Lung (tissue), 12 donors: ENCODE measurements around the gene CCDC92B. TPM values are rescaled to one million over a fixed set of nuclear protein-coding genes. Genes with fewer than 3 reads are reported as not detected.

ENCODE experiments used
- ATAC-seq: fragments of 200-7000 bp; cut with Tn5 transposase; one replicate; pipeline ENCODE4 v1.9.1; 2020; ENCODE audit warnings: moderate number of reproducible peaks; ENCODE audit not compliant: insufficient read depth, low FRiP score
- DNase-seq, 3 donors: peaks; one replicate each; pipeline ENCODE4 v3.0.0-alpha.2; 2013 to 2017
- H3K27ac ChIP-seq, 2 donors: one replicate each; pipeline ENCODE4 v1.5.1; 2013; ENCODE audit warnings: mild to moderate bottlenecking in 2 of 2, moderate library complexity in 2 of 2, control low read depth in 1 of 2, inconsistent platforms in 1 of 2, low read depth in 1 of 2, low read length in 1 of 2
- H3K27me3 ChIP-seq, 3 donors: one replicate each; pipeline ENCODE4 v1.5.1; 2013; ENCODE audit warnings: low read length in 2 of 3; ENCODE audit not compliant: control insufficient read depth in 3 of 3, insufficient read depth in 3 of 3
- H3K36me3 ChIP-seq, 4 donors: one replicate each; pipeline ENCODE4 v1.5.1; 2013; ENCODE audit warnings: low read length in 4 of 4, mild to moderate bottlenecking in 1 of 4, moderate library complexity in 1 of 4; ENCODE audit not compliant: control insufficient read depth in 4 of 4, insufficient read depth in 4 of 4
- H3K4me1 ChIP-seq, 5 donors: one replicate each; pipeline ENCODE4 v1.5.1; 2013; ENCODE audit warnings: low read length in 5 of 5, mild to moderate bottlenecking in 2 of 5, moderate library complexity in 1 of 5; ENCODE audit not compliant: control insufficient read depth in 5 of 5, insufficient read depth in 5 of 5
- H3K4me3 ChIP-seq: one replicate; pipeline ENCODE4 v1.5.1; 2013; ENCODE audit warnings: mild to moderate bottlenecking, control low read depth, moderate library complexity
- H3K9ac ChIP-seq, 2 donors: one replicate each; pipeline ENCODE4 v1.5.1; 2013; ENCODE audit warnings: low read length in 2 of 2, control low read depth in 1 of 2; ENCODE audit not compliant: insufficient read depth in 1 of 2
- H3K9me3 ChIP-seq, 4 donors: one replicate each; pipeline ENCODE4 v1.5.1; 2013; ENCODE audit warnings: low read length in 3 of 4, mild to moderate bottlenecking in 1 of 4, moderate library complexity in 1 of 4; ENCODE audit not compliant: control insufficient read depth in 4 of 4, insufficient read depth in 3 of 4
- CTCF ChIP-seq: IDR thresholded peaks from 2 replicates; pipeline ENCODE4 v1.5.1; 2012; ENCODE audit warnings: mild to moderate bottlenecking; ENCODE audit errors: control extremely low read depth, extremely low read depth
- WGBS, 2 donors: extraction: QIAGEN DNeasy Blood & Tissue Kit; methylation state at CpG; one replicate each; pipeline ENCODE4 v1.1.7; 2013; 5-methylcytosine and 5-hydroxymethylcytosine counted together
- polyA plus RNA-seq, 2 donors: library from polyadenylated mRNA; stranded (reverse); fragments of 200-250 nt; gene quantifications; one replicate each; pipeline ENCODE4 v1.2.1, GENCODE V29; 2013
- total RNA-seq, 2 donors: library from RNA; depleted of rRNA in 1 of 2; stranded (reverse); fragments of >200 nt in 1 of 2; gene quantifications; one replicate each; pipeline ENCODE4 v1.2.1, GENCODE V29; 2014 to 2021
- donor health status: control.
- donor health status: control.
- donor health status: Bipolar disorder and iron deficiency.
- donor health status: healthy.
- donor health status: DM: yes; HTN: yes; CAD: no.

Gene CCDC92B
- total and polyA plus RNA-seq, 4 donors: 0.03 to 0.89 (median 0.08) TPM

- Histone ChIP-seq H3K27me3 (no peaks in the 10 kb centered on the region), H3K27ac (no peak overlapping the region), H3K9ac (no peak overlapping the region), H3K9me3 (no peaks in the 10 kb centered on the region), H3K36me3 (peaks cover 0 to 82% (median 18%) of the 10 kb centered on the region in 4 donors), H3K4me3 (no peak overlapping the region), H3K4me1 (peaks cover 0 to under 1% (median 0%) of the 10 kb centered on the region in 5 donors)
- 91% methylated on average over 40 to 42 of the region's 42 CpGs for WGBS, 2 donors
- DNase-seq (no peak), ATAC-seq (no peak)
- no peak for TF ChIP-seq CTCF
Measured at GRCh38 chr17:2694381-2695242, 54.8 kb downstream of the CCDC92B start.

GRCh38 chr17:2693561-2694380, 55.7 kb downstream of the CCDC92B start:
- no peak for DNase-seq
- no peak overlapping the region for H3K4me3 ChIP-seq
- TF ChIP-seq CTCF: no peak
- no peak overlapping the region for H3K27ac ChIP-seq
- H3K9me3 ChIP-seq: no peaks in the 10 kb centered on the region
- no peak for ATAC-seq
- H3K4me1 ChIP-seq: peaks cover 0 to 9% (median 0%) of the 10 kb centered on the region in 5 donors
- no peaks in the 10 kb centered on the region for H3K27me3 ChIP-seq
- WGBS, 2 donors: 85 to 88% methylated on average over 37 of the region's 37 CpGs
- H3K9ac ChIP-seq: no peak overlapping the region
- peaks cover 0 to 80% (median 18%) of the 10 kb centered on the region in 4 donors for H3K36me3 ChIP-seq

- ATAC-seq (no peak), DNase-seq (no peak)
- TF ChIP-seq CTCF: no peak
- 92 to 94% methylated on average over 13 to 14 of the region's 14 CpGs for WGBS, 2 donors
- H3K4me3 ChIP-seq: no peak overlapping the region
- H3K9me3 ChIP-seq: no peaks in the 10 kb centered on the region
- H3K36me3 ChIP-seq: peaks cover 0 to 71% (median 15%) of the 10 kb centered on the region in 4 donors
- no peak overlapping the region for H3K9ac ChIP-seq
- H3K27me3 ChIP-seq: no peaks in the 10 kb centered on the region
- H3K4me1 ChIP-seq: peaks cover 0 to 11% (median 0%) of the 10 kb centered on the region in 5 donors
- no peak overlapping the region for H3K27ac ChIP-seq
Measured at GRCh38 chr17:2692781-2693135, 56.7 kb downstream of the CCDC92B start.
